Heart left ventricle (tissue), 13 donors: Measurements from ENCODE around the gene ENAH.

Experiments used
- POLR2A ChIP-seq, 2 donors: fragments of 450-650 bp; IDR thresholded peaks; one replicate each; pipeline ENCODE4 v1.6.1; 2017; ENCODE audit warnings: antibody characterized with exemption in 2 of 2, mild to moderate bottlenecking in 2 of 2, moderate library complexity in 2 of 2
- TF ChIP-seq, protein P1 (sequence below), 12 donors: fragments of 200-600 bp; sonication (generic) in 4 of 12; IDR thresholded peaks; one replicate each; pipeline versions ENCODE4 v1.5.0 to v1.8.0; 2018 to 2022; ENCODE audit warnings: antibody characterized with exemption in 12 of 12, mild to moderate bottlenecking in 5 of 12
- donor health status: ischemic (EF 13 %, LVEDD 7.1; RV severe dilation, severe dysfunction).
- donor health status: DM: no; HTN: yes; CAD: no.
- donor health status: DM: no; HTN: no; CAD: no.
- donor health status: ischemic (EF 25% LVEDD 6.9; RV normal size, moderate dysfunction).
- donor health status: ischemic (EF 25% LVEDD 5.7; RV mildly dilated, moderate dysfunction).
- donor health status: ischemic (EF 35%, LVEDD 5.7; RV mildly dilated, moderate dysfunction).
- donor health status: nonischemic (EF 11% LVEDD 7.7; RV severe dilation, severe dysfunction).
- donor health status: DM: yes; HTN: yes; CAD: no.
- donor health status: PGD.
- donor health status: ischemic (EF 29% LVEDD 5.4; RV normal size, mild dysfunction).
- donor health status: nonischemic (EF 23%, LVEDD 6.1; RV moderate dilation, normal function).

DNA sequence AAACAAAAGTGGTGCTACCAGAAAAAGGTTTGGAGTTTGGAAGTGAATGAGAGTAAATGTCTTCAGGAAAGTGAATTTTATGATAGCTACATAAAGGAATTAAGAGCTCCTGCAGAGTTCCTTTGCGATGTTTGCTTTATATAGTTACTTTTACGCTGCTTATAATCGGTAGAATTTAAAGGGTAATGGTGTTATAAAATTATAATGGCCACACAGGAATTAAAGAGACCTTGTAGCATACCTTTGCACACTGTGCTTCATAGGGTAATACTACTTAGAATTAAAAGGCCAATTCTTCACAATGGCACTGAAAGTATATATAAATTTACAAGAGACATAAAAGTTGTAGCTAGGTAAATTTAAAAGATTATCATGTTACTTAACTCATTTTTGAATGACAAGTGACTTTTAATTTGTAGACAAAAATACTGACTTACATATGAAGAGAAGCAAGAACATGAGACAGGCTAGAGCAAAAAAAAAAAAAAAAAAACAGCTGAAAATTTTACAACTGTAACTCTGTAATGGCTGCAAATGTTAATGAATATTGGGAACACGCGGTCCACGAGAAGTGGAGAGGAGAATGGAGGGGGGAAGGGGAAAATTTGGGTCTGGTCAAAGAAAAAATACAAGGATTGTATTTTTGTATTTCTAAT is 159.2 kb downstream of the ENAH start:
- TF ChIP-seq, protein P1, sequence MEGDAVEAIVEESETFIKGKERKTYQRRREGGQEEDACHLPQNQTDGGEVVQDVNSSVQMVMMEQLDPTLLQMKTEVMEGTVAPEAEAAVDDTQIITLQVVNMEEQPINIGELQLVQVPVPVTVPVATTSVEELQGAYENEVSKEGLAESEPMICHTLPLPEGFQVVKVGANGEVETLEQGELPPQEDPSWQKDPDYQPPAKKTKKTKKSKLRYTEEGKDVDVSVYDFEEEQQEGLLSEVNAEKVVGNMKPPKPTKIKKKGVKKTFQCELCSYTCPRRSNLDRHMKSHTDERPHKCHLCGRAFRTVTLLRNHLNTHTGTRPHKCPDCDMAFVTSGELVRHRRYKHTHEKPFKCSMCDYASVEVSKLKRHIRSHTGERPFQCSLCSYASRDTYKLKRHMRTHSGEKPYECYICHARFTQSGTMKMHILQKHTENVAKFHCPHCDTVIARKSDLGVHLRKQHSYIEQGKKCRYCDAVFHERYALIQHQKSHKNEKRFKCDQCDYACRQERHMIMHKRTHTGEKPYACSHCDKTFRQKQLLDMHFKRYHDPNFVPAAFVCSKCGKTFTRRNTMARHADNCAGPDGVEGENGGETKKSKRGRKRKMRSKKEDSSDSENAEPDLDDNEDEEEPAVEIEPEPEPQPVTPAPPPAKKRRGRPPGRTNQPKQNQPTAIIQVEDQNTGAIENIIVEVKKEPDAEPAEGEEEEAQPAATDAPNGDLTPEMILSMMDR (IDR thresholded peaks at IDR 0.05), result no peak
- TF ChIP-seq POLR2A (IDR thresholded peaks at IDR 0.05), result no peak
